Daoy (cell line): ENCODE results near the gene DNASE2B. TPM values are rescaled to one million over a fixed set of nuclear protein-coding genes. Genes with fewer than 3 reads are reported as not detected.

Experiments used
- DNase-seq: peaks from one replicate; pipeline ENCODE4 v3.0.0-alpha.2; 2015; ENCODE audit warnings: low read depth
- total RNA-seq: library from RNA; depleted of rRNA; stranded (reverse); fragments of >200 nt; shearing (Covaris generic); gene quantifications from 2 replicates; pipeline ENCODE4 v1.2.3, GENCODE V29; 2014; rRNA removed

Gene DNASE2B
- not detected in 2 replicates for total RNA-seq

- no peak for DNase-seq
Observed at GRCh38 chr1:84398175-84399155, at the start of gene DNASE2B. TSS of gene DNASE2B (plus strand) at chr1:84398484. CDS start at chr1:84398565, 81 bp downstream.

GRCh38 chr1:84348759-84349158 is 49.5 kb upstream of the DNASE2B start:
- DNase-seq: no peak

- no peak for DNase-seq
Observed at GRCh38 chr1:84350104-84350503, 48.2 kb upstream of the DNASE2B start.

GRCh38 chr1:84350550-84350949 is 47.7 kb upstream of the DNASE2B start:
- DNase-seq: no peak

GRCh38 chr1:84352298-84353106 is 45.8 kb upstream of the DNASE2B start:
- DNase-seq: no peak

- DNase-seq: peak; percentile 14
Observed at GRCh38 chr1:84353695-84354094, 44.6 kb upstream of the DNASE2B start.

- DNase-seq: no peak
Observed at GRCh38 chr1:84355556-84355955, 42.7 kb upstream of the DNASE2B start.

- DNase-seq: no peak
Observed at GRCh38 chr1:84356881-84357280, 41.4 kb upstream of the DNASE2B start.

- DNase-seq: no peak
Observed at GRCh38 chr1:84358695-84359094, 39.6 kb upstream of the DNASE2B start.

GRCh38 chr1:84360316-84360715 is 38.0 kb upstream of the DNASE2B start:
- no peak for DNase-seq

GRCh38 chr1:84361796-84362195 is 36.5 kb upstream of the DNASE2B start:
- DNase-seq: peak; percentile 37

- DNase-seq: no peak
Observed at GRCh38 chr1:84363019-84363418, 35.3 kb upstream of the DNASE2B start.

GRCh38 chr1:84363622-84364021 is 34.7 kb upstream of the DNASE2B start:
- no peak for DNase-seq

- peak; percentile 95 for DNase-seq
Observed at GRCh38 chr1:84365225-84366221, 32.8 kb upstream of the DNASE2B start.

- DNase-seq: no peak
Observed at GRCh38 chr1:84366786-84367185, 31.5 kb upstream of the DNASE2B start.

- no peak for DNase-seq
Observed at GRCh38 chr1:84367219-84367618, 31.1 kb upstream of the DNASE2B start.

- no peak for DNase-seq
Observed at GRCh38 chr1:84368441-84368840, 29.8 kb upstream of the DNASE2B start.

GRCh38 chr1:84370266-84370665 is 28.0 kb upstream of the DNASE2B start:
- DNase-seq: no peak

GRCh38 chr1:84370831-84371394 is 27.4 kb upstream of the DNASE2B start:
- no peak for DNase-seq

- no peak for DNase-seq
Observed at GRCh38 chr1:84373436-84374141, 24.7 kb upstream of the DNASE2B start.
